Breast epithelium (tissue), 3 donors: Measurements from ENCODE around the gene ZNF554.

Experiments used
- POLR2A ChIP-seq: fragments of 450-650 bp; IDR thresholded peaks from one replicate; pipeline ENCODE4 v1.6.1; 2016; ENCODE audit warnings: antibody characterized with exemption, mild to moderate bottlenecking, moderate library complexity
- POLR2AphosphoS5 ChIP-seq, 3 donors: sonication (generic); formaldehyde crosslinking; IDR thresholded peaks; one replicate each; pipeline ENCODE4 v1.6.1; 2017; ENCODE audit warnings: antibody characterized with exemption in 3 of 3
- TF ChIP-seq, protein P1 (sequence below), 3 donors: fragments of 450-650 bp; IDR thresholded peaks; one replicate each; pipeline ENCODE4 v1.5.1; 2016 to 2017; ENCODE audit warnings: antibody characterized with exemption in 3 of 3, mild to moderate bottlenecking in 3 of 3, moderate library complexity in 3 of 3

DNA sequence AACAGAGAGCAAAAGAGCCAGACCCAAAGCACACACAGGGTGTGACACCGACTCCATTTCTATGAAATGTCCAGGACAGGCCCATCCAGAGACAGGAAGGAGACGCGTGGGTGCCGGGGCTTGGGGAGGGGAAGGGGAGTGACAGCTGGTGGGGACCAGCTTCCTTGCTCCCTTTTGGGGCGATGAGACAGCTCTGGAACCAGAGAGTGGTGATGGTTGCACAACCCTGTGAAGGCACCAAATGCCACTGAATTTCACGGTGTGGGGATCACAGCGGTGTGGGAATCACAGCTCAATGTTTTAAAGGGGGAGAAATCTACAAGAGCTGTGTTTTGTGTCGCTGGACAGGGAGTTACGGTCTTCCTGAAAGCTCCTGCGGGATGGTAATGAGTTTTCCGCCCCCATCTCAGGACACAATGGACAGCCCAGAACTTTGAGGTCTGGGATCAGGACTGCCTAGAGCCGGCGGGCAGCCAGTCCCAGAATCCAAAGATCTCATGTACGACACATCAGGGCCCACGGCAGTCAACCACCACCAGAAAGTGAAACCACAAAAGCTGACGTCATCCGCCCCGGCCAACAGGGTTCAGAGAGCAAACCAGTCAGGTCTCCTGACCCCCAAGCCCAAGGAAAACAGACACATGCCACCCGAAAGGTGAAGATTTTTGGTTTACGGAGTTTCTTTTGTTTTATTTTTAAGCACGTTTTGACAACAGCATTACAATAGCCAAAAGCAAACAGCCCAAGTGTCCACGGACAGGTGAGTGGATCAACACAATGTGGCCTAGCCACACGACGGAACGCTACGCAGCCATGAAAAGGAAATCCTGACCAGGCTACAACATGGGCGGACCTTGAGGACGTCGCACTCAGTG lies 43.9 kb upstream of the ZNF554 start:
- no peak for TF ChIP-seq POLR2A
- TF ChIP-seq, protein P1, sequence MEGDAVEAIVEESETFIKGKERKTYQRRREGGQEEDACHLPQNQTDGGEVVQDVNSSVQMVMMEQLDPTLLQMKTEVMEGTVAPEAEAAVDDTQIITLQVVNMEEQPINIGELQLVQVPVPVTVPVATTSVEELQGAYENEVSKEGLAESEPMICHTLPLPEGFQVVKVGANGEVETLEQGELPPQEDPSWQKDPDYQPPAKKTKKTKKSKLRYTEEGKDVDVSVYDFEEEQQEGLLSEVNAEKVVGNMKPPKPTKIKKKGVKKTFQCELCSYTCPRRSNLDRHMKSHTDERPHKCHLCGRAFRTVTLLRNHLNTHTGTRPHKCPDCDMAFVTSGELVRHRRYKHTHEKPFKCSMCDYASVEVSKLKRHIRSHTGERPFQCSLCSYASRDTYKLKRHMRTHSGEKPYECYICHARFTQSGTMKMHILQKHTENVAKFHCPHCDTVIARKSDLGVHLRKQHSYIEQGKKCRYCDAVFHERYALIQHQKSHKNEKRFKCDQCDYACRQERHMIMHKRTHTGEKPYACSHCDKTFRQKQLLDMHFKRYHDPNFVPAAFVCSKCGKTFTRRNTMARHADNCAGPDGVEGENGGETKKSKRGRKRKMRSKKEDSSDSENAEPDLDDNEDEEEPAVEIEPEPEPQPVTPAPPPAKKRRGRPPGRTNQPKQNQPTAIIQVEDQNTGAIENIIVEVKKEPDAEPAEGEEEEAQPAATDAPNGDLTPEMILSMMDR (IDR thresholded peaks at IDR 0.05): no peak
- TF ChIP-seq POLR2AphosphoS5 (IDR thresholded peaks at IDR 0.05): no peak
